Esophagus squamous epithelium (tissue), 5 donors: ENCODE data around the gene SMIM26. TPM values are rescaled to one million over a fixed set of nuclear protein-coding genes. Genes with fewer than 3 reads are reported as not detected.

ENCODE experiments used
- DNase-seq: peaks from one replicate; lab custom pipeline; 2025; lab: John Stamatoyannopoulos, UW
- H3K27ac ChIP-seq, 4 donors: fragments of 200-600 bp; sonication (generic); one replicate each; pipeline ENCODE4 v1.5.1; 2016 to 2019; ENCODE audit warnings: mild to moderate bottlenecking in 1 of 4
- H3K27me3 ChIP-seq, 4 donors: fragments of 200-600 bp; sonication (generic); 1 replicate in 3 of 4; 2 replicates in 1 of 4; pipeline versions ENCODE4 v1.5.1 to v1.6.0; 2017 to 2021; ENCODE audit warnings: antibody characterized with exemption in 1 of 4
- H3K36me3 ChIP-seq, 3 donors: fragments of 200-600 bp; sonication (generic); one replicate each; pipeline ENCODE4 v1.5.1; 2016 to 2019
- H3K4me1 ChIP-seq, 3 donors: fragments of 200-600 bp; sonication (generic); one replicate each; pipeline ENCODE4 v1.5.1; 2017 to 2019
- H3K4me3 ChIP-seq, 4 donors: fragments of 200-600 bp; sonication (generic); 1 replicate in 3 of 4; 2 replicates in 1 of 4; pipeline ENCODE4 v1.5.1; 2016 to 2019; ENCODE audit warnings: mild to moderate bottlenecking in 2 of 4, moderate library complexity in 1 of 4
- H3K9me3 ChIP-seq, 3 donors: fragments of 200-600 bp; sonication (generic); one replicate each; pipeline ENCODE4 v1.5.1; 2016 to 2019
- POLR2A ChIP-seq, 4 donors: fragments of 450-650 bp; IDR thresholded peaks; one replicate each; pipeline ENCODE4 v1.6.1; 2017; ENCODE audit warnings: antibody characterized with exemption in 4 of 4, mild to moderate bottlenecking in 4 of 4, moderate library complexity in 3 of 4
- WGBS, 2 donors: methylation state at CpG; one replicate each; pipeline ENCODE4 v1.1.5; 2018; 5-methylcytosine and 5-hydroxymethylcytosine counted together
- intact Hi-C: fragments of 100-400 bp; cut with DNase I; formaldehyde crosslinking; loops from one replicate; pipeline ENCODE4 v1.15.0; 2022
- total RNA-seq, 4 donors: library from RNA; depleted of rRNA; stranded (reverse); fragments of >200 nt; gene quantifications; one replicate each; pipeline ENCODE4 v1.1.0, GENCODE V29; 2016
- TF ChIP-seq, protein P1 (sequence below), 6 experiments: fragments of 450-650 bp in 4 of 6; fragments of 200-600 bp in 2 of 6; sonication (generic) in 2 of 6; IDR thresholded peaks; one replicate each; pipeline ENCODE4 v1.5.1; 2016 to 2019; ENCODE audit warnings: antibody characterized with exemption in 6 of 6, mild to moderate bottlenecking in 4 of 6, moderate library complexity in 4 of 6
- donor health status: DM: yes; HTN: yes; CAD: no.

SMIM26 gene
- total RNA-seq, 4 donors from 2014 or later: 72.0 to 147 (median 106) TPM

DNA sequence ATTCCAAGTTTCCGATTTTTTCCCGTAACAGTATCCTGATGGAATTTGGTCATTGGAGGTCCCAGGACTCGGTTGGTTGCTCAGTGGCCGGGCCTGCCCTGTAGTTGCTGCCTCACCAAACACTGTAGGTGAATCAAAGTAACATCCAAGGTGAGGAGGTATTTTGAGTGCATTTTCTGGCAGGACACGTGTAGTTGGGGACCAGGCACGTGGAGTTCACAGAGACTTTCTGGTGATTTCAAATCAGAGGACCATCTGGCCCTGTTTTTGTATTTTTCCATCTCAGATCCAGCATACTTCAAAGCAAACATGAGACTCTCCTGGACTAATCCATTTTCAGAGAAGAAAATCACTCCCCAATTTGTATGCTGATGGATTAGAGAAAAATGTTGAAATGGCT is 10.7 kb downstream of the SMIM26 start:
- no peak for TF ChIP-seq POLR2A (IDR thresholded peaks at IDR 0.05)
- TF ChIP-seq, protein P1, sequence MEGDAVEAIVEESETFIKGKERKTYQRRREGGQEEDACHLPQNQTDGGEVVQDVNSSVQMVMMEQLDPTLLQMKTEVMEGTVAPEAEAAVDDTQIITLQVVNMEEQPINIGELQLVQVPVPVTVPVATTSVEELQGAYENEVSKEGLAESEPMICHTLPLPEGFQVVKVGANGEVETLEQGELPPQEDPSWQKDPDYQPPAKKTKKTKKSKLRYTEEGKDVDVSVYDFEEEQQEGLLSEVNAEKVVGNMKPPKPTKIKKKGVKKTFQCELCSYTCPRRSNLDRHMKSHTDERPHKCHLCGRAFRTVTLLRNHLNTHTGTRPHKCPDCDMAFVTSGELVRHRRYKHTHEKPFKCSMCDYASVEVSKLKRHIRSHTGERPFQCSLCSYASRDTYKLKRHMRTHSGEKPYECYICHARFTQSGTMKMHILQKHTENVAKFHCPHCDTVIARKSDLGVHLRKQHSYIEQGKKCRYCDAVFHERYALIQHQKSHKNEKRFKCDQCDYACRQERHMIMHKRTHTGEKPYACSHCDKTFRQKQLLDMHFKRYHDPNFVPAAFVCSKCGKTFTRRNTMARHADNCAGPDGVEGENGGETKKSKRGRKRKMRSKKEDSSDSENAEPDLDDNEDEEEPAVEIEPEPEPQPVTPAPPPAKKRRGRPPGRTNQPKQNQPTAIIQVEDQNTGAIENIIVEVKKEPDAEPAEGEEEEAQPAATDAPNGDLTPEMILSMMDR (IDR thresholded peaks at IDR 0.05): no peak
- WGBS, 2 donors: 70 to 85% methylated on average over 6 of the region's 6 CpGs
- Histone ChIP-seq H3K9me3 (no peaks in the 10 kb centered on the region), H3K4me1 (no peaks in the 10 kb centered on the region), H3K36me3 (no peaks in the 10 kb centered on the region), H3K4me3 (no peak overlapping the region), H3K27ac (no peak overlapping the region), H3K27me3 (no peaks in the 10 kb centered on the region)
- no peak for DNase-seq
- intact Hi-C loops: no loop called here

DNA sequence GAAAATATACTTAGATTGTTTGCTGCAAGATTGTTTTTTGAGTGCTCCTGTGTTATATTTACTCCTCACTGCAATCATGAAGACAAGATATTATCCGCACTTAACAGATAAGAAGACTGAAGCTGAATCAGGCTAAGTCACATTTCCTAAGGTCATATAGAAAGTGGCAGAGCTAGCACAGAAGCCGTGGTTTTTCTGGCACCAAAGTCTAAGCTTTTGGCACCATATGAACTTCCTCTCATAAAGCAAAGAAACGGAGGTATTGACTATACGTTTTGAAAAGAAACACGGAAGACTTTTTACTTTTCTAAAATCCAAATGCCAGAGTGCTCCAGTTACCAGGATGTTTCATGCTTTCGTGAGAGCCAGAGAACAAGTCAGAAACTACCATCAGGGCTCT is 11.3 kb downstream of the SMIM26 start:
- 59 to 66% methylated on average over 6 of the region's 6 CpGs for WGBS, 2 donors
- DNase-seq: no peak
- intact Hi-C loops: no loop called here
- H3K4me3 ChIP-seq: no peak overlapping the region
- no peak overlapping the region for H3K27ac ChIP-seq
- TF ChIP-seq, protein P1 (IDR thresholded peaks at IDR 0.05): no peak
- no peak for TF ChIP-seq POLR2A (IDR thresholded peaks at IDR 0.05)
- no peaks in the 10 kb centered on the region for H3K27me3 ChIP-seq
- H3K36me3 ChIP-seq: no peaks in the 10 kb centered on the region
- no peaks in the 10 kb centered on the region for H3K9me3 ChIP-seq
- no peaks in the 10 kb centered on the region for H3K4me1 ChIP-seq

DNA sequence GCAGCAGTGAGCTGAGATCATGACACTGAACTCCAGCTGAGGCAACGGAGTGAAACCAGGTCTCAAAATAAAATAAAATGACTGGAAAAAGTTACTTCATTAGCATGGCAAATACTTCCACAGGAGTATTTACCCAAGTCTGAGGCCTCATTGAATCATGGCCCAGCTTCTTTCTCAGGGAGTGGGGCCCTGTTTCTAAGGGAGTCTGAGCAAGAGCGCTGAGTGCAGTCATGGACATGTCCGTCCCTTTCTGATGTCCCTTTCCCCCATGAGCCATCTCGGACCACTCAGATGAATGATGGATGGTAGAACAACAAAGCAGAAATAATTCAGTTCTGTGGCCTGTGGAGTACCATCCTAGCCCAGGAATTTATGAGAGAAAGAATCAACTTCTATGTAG is 12.8 kb downstream of the SMIM26 start:
- Histone ChIP-seq H3K9me3 (no peaks in the 10 kb centered on the region), H3K27me3 (no peaks in the 10 kb centered on the region), H3K4me3 (no peak overlapping the region), H3K36me3 (no peaks in the 10 kb centered on the region), H3K4me1 (no peaks in the 10 kb centered on the region), H3K27ac (no peak overlapping the region)
- TF ChIP-seq, protein P1 (IDR thresholded peaks at IDR 0.05): no peak
- TF ChIP-seq POLR2A (IDR thresholded peaks at IDR 0.05): no peak
- intact Hi-C loops: no loop called here
- no peak for DNase-seq
- 85 to 86% methylated on average over 4 of the region's 4 CpGs for WGBS, 2 donors

DNA sequence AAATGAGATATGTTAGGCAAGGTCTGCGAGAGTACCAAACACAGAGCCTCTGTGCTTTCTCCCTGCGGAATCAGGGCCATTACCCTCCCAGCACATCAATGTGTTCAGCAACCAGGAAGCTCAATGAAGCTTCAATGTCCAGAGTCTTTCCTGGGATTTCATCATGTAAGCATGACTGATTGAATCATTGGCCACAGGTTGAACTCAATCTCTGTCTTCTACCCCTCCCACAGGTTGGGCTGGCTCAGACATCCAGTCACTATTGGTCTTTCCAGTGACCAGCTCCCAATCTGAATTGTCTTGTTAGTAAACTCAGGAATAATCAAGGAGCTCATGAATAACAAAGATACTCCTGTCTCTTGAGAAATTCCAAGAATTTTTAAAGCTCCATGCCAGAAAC is 17.9 kb downstream of the SMIM26 start:
- 86 to 96% methylated on average over 2 of the region's 2 CpGs for WGBS, 2 donors
- Histone ChIP-seq H3K27me3 (no peaks in the 10 kb centered on the region), H3K9me3 (no peaks in the 10 kb centered on the region), H3K27ac (no peak overlapping the region), H3K4me3 (no peak overlapping the region), H3K36me3 (no peaks in the 10 kb centered on the region), H3K4me1 (peaks cover 0 to 17% (median 6%) of the 10 kb centered on the region in 3 donors)
- TF ChIP-seq POLR2A (IDR thresholded peaks at IDR 0.05): no peak
- TF ChIP-seq, protein P1 (IDR thresholded peaks at IDR 0.05): no peak
- DNase-seq: no peak
- intact Hi-C loops: no loop called here

DNA sequence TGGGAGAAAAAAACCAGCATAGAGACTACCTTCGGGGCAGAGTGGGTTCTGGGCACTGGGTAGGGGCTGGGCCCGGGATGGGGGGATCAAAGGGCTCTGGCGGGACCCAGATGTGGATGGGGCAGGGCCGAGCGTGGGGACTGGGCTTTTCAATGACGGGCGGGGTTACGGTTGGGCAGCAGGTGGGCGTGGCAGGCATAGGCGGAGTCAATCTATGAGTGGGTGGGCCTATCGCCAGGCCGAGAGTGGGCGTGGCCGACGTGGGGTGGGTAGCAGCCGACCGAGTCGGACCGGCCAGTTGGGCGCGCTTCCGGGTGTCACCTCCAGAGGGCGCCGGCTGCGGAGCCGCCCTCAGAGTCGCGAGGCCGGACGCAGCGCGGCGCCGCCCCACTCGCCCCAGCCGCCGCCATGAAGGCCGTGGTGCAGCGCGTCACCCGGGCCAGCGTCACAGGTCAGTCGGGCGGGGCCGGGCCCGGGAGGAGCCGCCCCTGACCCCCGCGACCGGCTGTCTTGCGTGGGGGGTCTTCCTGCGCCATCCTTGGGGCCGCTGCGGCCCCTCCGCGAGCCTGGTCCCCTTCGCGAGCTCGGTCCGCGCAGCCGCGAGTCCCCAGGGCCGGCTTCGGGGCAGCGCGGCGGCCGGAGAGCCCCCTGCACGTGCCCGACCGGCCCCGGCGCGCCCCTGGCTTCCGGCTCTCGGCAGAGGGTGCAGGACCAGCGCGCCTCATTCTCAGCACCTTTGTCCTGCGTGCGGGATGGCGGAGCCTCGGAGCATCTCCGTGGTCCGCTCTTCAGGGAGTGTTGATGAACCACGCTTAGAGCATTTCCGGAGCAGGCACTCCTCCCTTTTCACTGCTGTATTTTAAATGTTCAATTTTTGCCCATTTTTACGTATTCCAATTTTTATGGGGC is 20.7 kb downstream of the SMIM26 start, which contains the start of gene DTD1:
TSS of gene DTD1 (plus strand) at position 390 of the 909 bp plus-strand sequence. CDS start at position 409, 19 bp downstream.
- intact Hi-C loops: no loop called here
- peak; percentile 63 for DNase-seq
- Histone ChIP-seq H3K27me3 (no peaks in the 10 kb centered on the region), H3K9me3 (no peaks in the 10 kb centered on the region), H3K27ac (peak within 1 kb of the TSS; percentile 64 to 90 (median 84)), H3K36me3 (no peaks in the 10 kb centered on the region), H3K4me3 (peak within 1 kb of the TSS; percentile 65 to 100 (median 90)), H3K4me1 (peaks cover 0 to 17% (median 6%) of the 10 kb centered on the region in 3 donors)
- WGBS, 2 donors: 0 to 1% methylated on average over 36 of the region's 88 CpGs
- peak in 2 of 4 donors; percentile 24 to 27 for TF ChIP-seq POLR2A (IDR thresholded peaks at IDR 0.05)
- TF ChIP-seq, protein P1 (IDR thresholded peaks at IDR 0.05): peak; percentile 50 to 76 (median 66)
